GM23338 (cell line): ENCODE measurements around the gene SH3GL3. TPM values are rescaled to one million over a fixed set of nuclear protein-coding genes. Genes with fewer than 3 reads are reported as not detected.

ENCODE experiments used
- ATAC-seq: fragments of 200-7000 bp; cut with Tn5 transposase; 3 replicates; pipeline ENCODE4 v1.9.1; 2020
- DNase-seq: peaks from one replicate; pipeline ENCODE4 v3.0.0-alpha.2; 2015; ENCODE audit warnings: low spot score
- H2AFZ ChIP-seq: fragments of 200-600 bp; sonication (generic); 2 replicates; pipeline ENCODE4 v1.8.0; 2016; ENCODE audit warnings: antibody characterized with exemption, mild to moderate bottlenecking, moderate library complexity
- H3F3A ChIP-seq: fragments of 200-600 bp; sonication (generic); replicated peaks from 2 replicates; pipeline ENCODE4 v1.8.0; 2017; ENCODE audit warnings: antibody characterized with exemption, mixed run types, low read depth
- H3K27ac ChIP-seq: fragments of 200-600 bp; sonication (generic); 2 replicates; pipeline ENCODE4 v1.6.1; 2016; ENCODE audit warnings: low read depth
- H3K27me3 ChIP-seq: fragments of 200-600 bp; sonication (generic); 2 replicates; pipeline ENCODE4 v1.8.0; 2016; ENCODE audit warnings: mild to moderate bottlenecking, mixed run types, moderate library complexity; ENCODE audit not compliant: insufficient read depth
- H3K36me3 ChIP-seq: fragments of 200-600 bp; sonication (generic); 2 replicates; pipeline ENCODE4 v1.8.0; 2016; ENCODE audit warnings: mild to moderate bottlenecking; ENCODE audit not compliant: insufficient read depth
- H3K4me1 ChIP-seq: fragments of 200-600 bp; sonication (generic); 2 replicates; pipeline ENCODE4 v1.8.0; 2016; ENCODE audit warnings: mild to moderate bottlenecking, moderate library complexity; ENCODE audit not compliant: insufficient read depth
- H3K4me2 ChIP-seq: fragments of 200-600 bp; sonication (generic); 2 replicates; pipeline ENCODE4 v1.7.1; 2017; ENCODE audit warnings: mixed run types
- H3K4me3 ChIP-seq: fragments of 200-600 bp; sonication (generic); 2 replicates; pipeline ENCODE4 v1.6.1; 2016; ENCODE audit warnings: mixed run types
- H3K79me2 ChIP-seq: fragments of 200-600 bp; sonication (generic); replicated peaks from 2 replicates; pipeline ENCODE4 v1.8.0; 2017; ENCODE audit warnings: mild to moderate bottlenecking; ENCODE audit not compliant: insufficient read depth
- H3K9me2 ChIP-seq: fragments of 200-600 bp; sonication (generic); 2 replicates; pipeline ENCODE4 v1.8.0; 2017; ENCODE audit not compliant: insufficient read depth
- H4K20me1 ChIP-seq: fragments of 200-600 bp; sonication (generic); replicated peaks from 2 replicates; pipeline ENCODE4 v1.8.0; 2017; ENCODE audit warnings: mild to moderate bottlenecking; ENCODE audit not compliant: insufficient read depth
- H3K27ac Mint-ChIP-seq: 2 replicates; pipeline ENCODE4 v1.8.0; 2020; ENCODE audit warnings: inconsistent platforms, mild to moderate bottlenecking, moderate library complexity, mixed read lengths
- H3K27me3 Mint-ChIP-seq: 3 replicates; pipeline ENCODE4 v1.8.0; 2022; ENCODE audit warnings: low read depth, mild to moderate bottlenecking, moderate library complexity, mixed read lengths, inconsistent platforms; ENCODE audit not compliant: insufficient read depth, poor library complexity
- H3K36me3 Mint-ChIP-seq: 3 replicates; pipeline ENCODE4 v1.8.0; 2021; ENCODE audit warnings: low read depth, mild to moderate bottlenecking, inconsistent platforms, moderate library complexity, mixed read lengths
- H3K4me1 Mint-ChIP-seq: 3 replicates; pipeline ENCODE4 v1.8.0; 2020; ENCODE audit warnings: mild to moderate bottlenecking, inconsistent platforms, mixed read lengths
- H3K4me3 Mint-ChIP-seq: 3 replicates; pipeline ENCODE4 v1.8.0; 2021; ENCODE audit warnings: moderate library complexity, mild to moderate bottlenecking, inconsistent platforms, mixed read lengths
- H3K9me3 Mint-ChIP-seq: 3 replicates; pipeline ENCODE4 v1.8.0; 2020; ENCODE audit warnings: moderate library complexity, mild to moderate bottlenecking, inconsistent platforms, mixed read lengths
- CREB1 ChIP-seq: fragments of 250-450 bp; sonication (Bioruptor Pico); IDR thresholded peaks from 2 replicates; pipeline ENCODE4 v1.5.0; 2020; ENCODE audit warnings: low read depth, mild to moderate bottlenecking, moderate library complexity
- ETS1 ChIP-seq: IDR thresholded peaks from 2 replicates; pipeline ENCODE4 v1.6.1; 2016; ENCODE audit warnings: antibody characterized with exemption
- EZH2phosphoT487 ChIP-seq: fragments of 200-600 bp; sonication (generic); IDR thresholded peaks from one replicate; pipeline ENCODE4 v1.8.1; 2018; ENCODE audit warnings: antibody characterized with exemption; ENCODE audit not compliant: unreplicated experiment
- NANOG ChIP-seq: IDR thresholded peaks from 2 replicates; pipeline ENCODE4 v1.6.1; 2016; ENCODE audit warnings: antibody characterized with exemption, borderline replicate concordance
- REST ChIP-seq: IDR thresholded peaks from one replicate; pipeline ENCODE4 v1.6.1; 2018; ENCODE audit warnings: antibody characterized with exemption; ENCODE audit not compliant: unreplicated experiment
- STAT1 ChIP-seq: IDR thresholded peaks from one replicate; pipeline ENCODE4 v1.6.1; 2016; ENCODE audit warnings: antibody characterized with exemption; ENCODE audit not compliant: unreplicated experiment
- ZNF114 ChIP-seq: fragments of 250-450 bp; sonication (Bioruptor Pico); IDR thresholded peaks from 2 replicates; pipeline ENCODE4 v1.5.0; 2020; ENCODE audit warnings: mild to moderate bottlenecking, moderate library complexity
- ZNF331 ChIP-seq: fragments of 250-450 bp; sonication (Bioruptor Pico); IDR thresholded peaks from 2 replicates; pipeline ENCODE4 v1.5.0; 2020; ENCODE audit warnings: low read depth, mild to moderate bottlenecking, moderate library complexity
- ZNF462 ChIP-seq: fragments of 250-450 bp; sonication (Bioruptor Pico); IDR thresholded peaks from 2 replicates; pipeline ENCODE4 v1.5.0; 2020; ENCODE audit warnings: mild to moderate bottlenecking, moderate library complexity
- polyA plus RNA-seq: library from polyadenylated mRNA; unstranded; fragments of >200 nt; fragmentation: Nextera tagmentation; extraction: Ambion mirVana; gene quantifications from 2 replicates; pipeline ENCODE4 v1.2.1, GENCODE V29; 2016
- total RNA-seq: library from RNA; depleted of rRNA; stranded (reverse); fragments of >200 nt; shearing (Covaris generic); gene quantifications from 2 replicates; pipeline ENCODE4 v1.2.3, GENCODE V29; 2014

The SH3GL3 gene
- total and polyA plus RNA-seq, 2 experiments from 2014 or later = 15.9 to 21.1 TPM

- Mint-ChIP-seq H3K36me3 (no peaks in the 10 kb centered on the region), H3K4me1 (peaks cover 14% of the 10 kb centered on the region), H3K9me3 (no peaks in the 10 kb centered on the region), H3K27ac (no peak overlapping the region), H3K4me3 (no peak overlapping the region), H3K27me3 (no peaks in the 10 kb centered on the region)
- Histone ChIP-seq H3K27ac (no peak overlapping the region), H2AFZ (no peak overlapping the region), H3K4me1 (peaks cover 16% of the 10 kb centered on the region), H3K9me2 (no peaks in the 10 kb centered on the region), H3K4me3 (no peak overlapping the region), H3F3A (no peaks in the 10 kb centered on the region), H3K4me2 (no peak overlapping the region), H3K79me2 (no peaks in the 10 kb centered on the region), H4K20me1 (no peaks in the 10 kb centered on the region), H3K36me3 (no peaks in the 10 kb centered on the region), H3K27me3 (no peaks in the 10 kb centered on the region)
- TF ChIP-seq ETS1 (no peak), ZNF462 (CRISPR knock-in tag) (no peak), NANOG (no peak), ZNF114 (no peak), STAT1 (no peak), EZH2phosphoT487 (no peak), ZNF331 (CRISPR knock-in tag) (no peak), CREB1 (CRISPR knock-in tag) (no peak), REST (no peak)
- ATAC-seq (no peak), DNase-seq (no peak)
These were observed 90.5 kb downstream of the SH3GL3 start for GRCh38 chr15:83537606-83538005.
